Sigmoid colon (tissue), 7 donors: ENCODE measurements around the gene KCNIP4. TPM values are rescaled to one million over a fixed set of nuclear protein-coding genes. Genes with fewer than 3 reads are reported as not detected.
"Not testable (repeated sequence)": the region's sequence is repeated elsewhere in the genome, so short reads cannot be mapped to it uniquely, and the experiment has no call there.

Experiments used
- DNase-seq: peaks from one replicate; pipeline ENCODE4 v3.0.0-alpha.2; 2019
- H3K27ac ChIP-seq, 4 donors: fragments of 200-600 bp; sonication (generic); one replicate each; pipeline ENCODE4 v1.5.1; 2016 to 2019; ENCODE audit warnings: mild to moderate bottlenecking in 1 of 4
- H3K27me3 ChIP-seq, 3 donors: fragments of 200-600 bp; sonication (generic); one replicate each; pipeline ENCODE4 v1.5.1; 2019; ENCODE audit warnings: mild to moderate bottlenecking in 1 of 3
- H3K36me3 ChIP-seq, 4 donors: fragments of 200-600 bp; sonication (generic); one replicate each; pipeline ENCODE4 v1.5.1; 2016 to 2019
- H3K4me1 ChIP-seq, 4 donors: fragments of 200-600 bp; sonication (generic); one replicate each; pipeline ENCODE4 v1.5.1; 2017 to 2019
- H3K4me3 ChIP-seq, 4 donors: fragments of 200-600 bp; sonication (generic); one replicate each; pipeline ENCODE4 v1.5.1; 2017 to 2019; ENCODE audit warnings: mild to moderate bottlenecking in 2 of 4, moderate library complexity in 1 of 4
- H3K9me3 ChIP-seq, 4 donors: fragments of 200-600 bp in 3 of 4; sonication (generic) in 3 of 4; one replicate each; pipeline versions ENCODE4 v1.5.1 to v1.6.1; 2013 to 2019
- EP300 ChIP-seq, 4 donors: sonication (generic); formaldehyde crosslinking; IDR thresholded peaks; one replicate each; pipeline ENCODE4 v1.6.1; 2017; ENCODE audit warnings: antibody characterized with exemption in 4 of 4
- POLR2A ChIP-seq, 2 donors: fragments of 450-650 bp; IDR thresholded peaks; one replicate each; pipeline ENCODE4 v1.6.1; 2016; ENCODE audit warnings: antibody characterized with exemption in 2 of 2, mild to moderate bottlenecking in 2 of 2, moderate library complexity in 2 of 2
- POLR2AphosphoS5 ChIP-seq, 4 donors: sonication (generic); formaldehyde crosslinking; IDR thresholded peaks; one replicate each; pipeline ENCODE4 v1.6.1; 2017; ENCODE audit warnings: antibody characterized with exemption in 4 of 4
- WGBS, 2 donors: extraction: QIAGEN DNeasy Blood & Tissue Kit; methylation state at CpG; one replicate each; pipeline ENCODE4 v1.1.7; 2013; 5-methylcytosine and 5-hydroxymethylcytosine counted together
- intact Hi-C: fragments of 100-400 bp; cut with DNase I; formaldehyde crosslinking; loops from one replicate; pipeline ENCODE4 v1.15.1; 2023
- polyA plus RNA-seq, 3 donors: library from polyadenylated mRNA; stranded (reverse); fragments of 200-250 nt; gene quantifications; one replicate each; pipeline ENCODE4 v1.2.3, GENCODE V29; 2013
- total RNA-seq, 4 donors: library from RNA; depleted of rRNA; stranded (reverse); fragments of >200 nt; gene quantifications; one replicate each; pipeline ENCODE4 v1.1.0, GENCODE V29; 2016
- TF ChIP-seq, protein P1 (sequence below), 4 experiments: fragments of 450-650 bp in 3 of 4; fragments of 200-600 bp in 1 of 4; IDR thresholded peaks; one replicate each; pipeline ENCODE4 v1.5.1; 2016 to 2019; ENCODE audit warnings: antibody characterized with exemption in 4 of 4, mild to moderate bottlenecking in 3 of 4, moderate library complexity in 2 of 4
- donor health status: healthy with polysubstance abuse.
- donor health status: Bipolar disorder and iron deficiency.
- donor health status: healthy.

Gene KCNIP4
- total and polyA plus RNA-seq, 7 donors, result 0.60 to 28.5 (median 14.0) TPM; not detected in 1

DNA sequence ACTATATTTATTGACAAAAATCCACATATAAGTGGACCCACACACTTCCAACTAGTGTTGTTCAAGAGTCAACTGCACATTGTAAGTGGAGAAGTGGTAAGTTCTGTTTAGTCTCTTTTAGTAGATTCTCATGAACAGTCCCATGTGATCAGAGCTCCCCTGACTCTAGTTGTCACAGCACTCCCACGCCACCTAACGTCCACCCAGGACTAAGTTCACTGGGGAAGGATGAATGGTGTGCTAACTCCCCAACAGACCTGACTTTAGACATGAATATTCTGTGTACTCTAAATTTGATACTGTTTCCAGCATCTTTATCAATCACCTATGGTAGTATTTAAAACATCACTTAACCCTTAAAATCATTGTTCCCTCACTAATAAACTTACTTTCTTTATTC, 1188.5 kb downstream of the KCNIP4 start:
- WGBS, 2 donors, result 84 to 94% methylated on average over 2 of the region's 2 CpGs
- no peaks in the 10 kb centered on the region for H3K4me1 ChIP-seq
- H3K36me3 ChIP-seq, result no peaks in the 10 kb centered on the region
- no peak overlapping the region for H3K4me3 ChIP-seq
- no peaks in the 10 kb centered on the region for H3K27me3 ChIP-seq
- no peak overlapping the region for H3K27ac ChIP-seq
- H3K9me3 ChIP-seq, result no peaks in the 10 kb centered on the region
- intact Hi-C loops, result no loop called here
- DNase-seq, result no peak
- TF ChIP-seq EP300 (IDR thresholded peaks at IDR 0.05) (no peak), POLR2AphosphoS5 (IDR thresholded peaks at IDR 0.05) (no peak), POLR2A (IDR thresholded peaks at IDR 0.05) (no peak)
- TF ChIP-seq, protein P1, sequence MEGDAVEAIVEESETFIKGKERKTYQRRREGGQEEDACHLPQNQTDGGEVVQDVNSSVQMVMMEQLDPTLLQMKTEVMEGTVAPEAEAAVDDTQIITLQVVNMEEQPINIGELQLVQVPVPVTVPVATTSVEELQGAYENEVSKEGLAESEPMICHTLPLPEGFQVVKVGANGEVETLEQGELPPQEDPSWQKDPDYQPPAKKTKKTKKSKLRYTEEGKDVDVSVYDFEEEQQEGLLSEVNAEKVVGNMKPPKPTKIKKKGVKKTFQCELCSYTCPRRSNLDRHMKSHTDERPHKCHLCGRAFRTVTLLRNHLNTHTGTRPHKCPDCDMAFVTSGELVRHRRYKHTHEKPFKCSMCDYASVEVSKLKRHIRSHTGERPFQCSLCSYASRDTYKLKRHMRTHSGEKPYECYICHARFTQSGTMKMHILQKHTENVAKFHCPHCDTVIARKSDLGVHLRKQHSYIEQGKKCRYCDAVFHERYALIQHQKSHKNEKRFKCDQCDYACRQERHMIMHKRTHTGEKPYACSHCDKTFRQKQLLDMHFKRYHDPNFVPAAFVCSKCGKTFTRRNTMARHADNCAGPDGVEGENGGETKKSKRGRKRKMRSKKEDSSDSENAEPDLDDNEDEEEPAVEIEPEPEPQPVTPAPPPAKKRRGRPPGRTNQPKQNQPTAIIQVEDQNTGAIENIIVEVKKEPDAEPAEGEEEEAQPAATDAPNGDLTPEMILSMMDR (IDR thresholded peaks at IDR 0.05), result no peak

DNA sequence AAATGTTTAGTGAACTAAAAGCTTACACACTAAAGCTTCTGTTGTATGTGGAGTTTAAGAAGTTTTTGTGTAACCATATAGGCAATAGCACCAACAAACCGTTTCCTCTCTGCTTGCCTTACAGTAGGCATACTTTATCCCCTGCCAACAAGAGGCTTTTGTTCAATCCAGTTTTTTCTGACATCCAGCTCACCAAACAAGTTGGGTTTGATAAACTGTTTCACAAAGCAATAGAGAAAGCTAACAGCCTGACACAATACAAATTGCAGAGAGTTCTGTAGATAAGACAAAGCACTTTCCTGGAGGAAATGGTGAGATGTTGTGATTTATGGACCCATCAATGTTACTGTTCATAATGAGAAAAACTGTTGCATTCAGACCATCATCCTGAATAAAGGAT, 1194.5 kb downstream of the KCNIP4 start:
- WGBS, 2 donors, result 11 to 65% methylated on average over 1 of the region's 1 CpG
- TF ChIP-seq POLR2A (IDR thresholded peaks at IDR 0.05), result no peak
- TF ChIP-seq EP300 (IDR thresholded peaks at IDR 0.05), result no peak
- TF ChIP-seq, protein P1 (IDR thresholded peaks at IDR 0.05), result no peak
- no peak for TF ChIP-seq POLR2AphosphoS5 (IDR thresholded peaks at IDR 0.05)
- Histone ChIP-seq H3K36me3 (no peaks in the 10 kb centered on the region), H3K27me3 (no peaks in the 10 kb centered on the region), H3K4me1 (peaks cover 0 to 20% (median 3%) of the 10 kb centered on the region in 4 donors), H3K4me3 (no peak overlapping the region), H3K9me3 (no peaks in the 10 kb centered on the region), H3K27ac (no peak overlapping the region)
- intact Hi-C loops, result no loop called here
- DNase-seq, result no peak

DNA sequence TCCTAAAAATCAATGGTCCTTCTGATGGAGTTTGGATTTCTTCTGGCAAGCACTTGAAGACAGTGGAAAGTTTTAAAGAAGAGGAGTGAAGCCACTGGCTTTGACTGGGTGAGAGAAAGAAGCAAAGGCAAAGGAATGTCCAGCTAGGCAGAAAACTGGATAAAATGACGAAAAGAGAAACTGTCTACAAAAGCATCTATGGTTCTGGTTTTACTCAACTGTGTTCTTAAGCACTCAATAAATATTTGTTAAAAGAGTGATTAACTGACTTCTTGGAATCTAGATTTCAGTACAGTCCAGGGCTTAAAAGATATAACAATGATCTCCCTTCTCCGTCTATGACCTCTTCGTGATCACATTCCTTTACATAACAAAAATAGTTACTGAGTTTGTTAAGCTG, 1195.9 kb downstream of the KCNIP4 start:
- TF ChIP-seq POLR2A (IDR thresholded peaks at IDR 0.05) (no peak), POLR2AphosphoS5 (IDR thresholded peaks at IDR 0.05) (no peak), EP300 (IDR thresholded peaks at IDR 0.05) (no peak)
- TF ChIP-seq, protein P1 (IDR thresholded peaks at IDR 0.05), result no peak
- no peaks in the 10 kb centered on the region for H3K27me3 ChIP-seq
- no peak for DNase-seq
- H3K4me1 ChIP-seq, result peaks cover 0 to 20% (median 3%) of the 10 kb centered on the region in 4 donors
- H3K36me3 ChIP-seq, result no peaks in the 10 kb centered on the region
- intact Hi-C loops, result no loop called here
- 83 to 94% methylated on average over 3 of the region's 3 CpGs for WGBS, 2 donors
- no peak overlapping the region for H3K4me3 ChIP-seq
- no peaks in the 10 kb centered on the region for H3K9me3 ChIP-seq
- no peak overlapping the region for H3K27ac ChIP-seq

DNA sequence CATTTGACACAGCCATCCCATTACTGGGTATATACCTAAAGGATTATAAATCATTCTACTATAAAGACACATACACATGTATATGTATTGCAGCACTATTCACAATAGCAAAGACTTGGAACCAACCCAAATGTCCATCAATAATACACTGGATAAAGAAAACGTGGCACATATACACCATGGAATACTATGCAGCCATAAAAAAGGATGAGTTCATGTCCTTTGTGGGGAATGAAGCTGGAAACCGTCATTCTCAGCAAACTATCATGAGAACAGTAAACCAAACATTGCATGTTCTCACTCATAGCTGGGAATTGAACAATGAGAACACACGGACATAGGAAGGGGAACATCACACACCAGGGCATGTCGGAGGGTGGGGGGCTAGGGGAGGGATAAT, 1202.6 kb downstream of the KCNIP4 start:
- DNase-seq, H3K4me1 ChIP-seq, intact Hi-C loops, H3K36me3 ChIP-seq, H3K27ac ChIP-seq, H3K9me3 ChIP-seq, H3K4me3 ChIP-seq, H3K27me3 ChIP-seq: not testable (repeated sequence)
- WGBS, 2 donors, result 91 to 93% methylated on average over 4 of the region's 4 CpGs

DNA sequence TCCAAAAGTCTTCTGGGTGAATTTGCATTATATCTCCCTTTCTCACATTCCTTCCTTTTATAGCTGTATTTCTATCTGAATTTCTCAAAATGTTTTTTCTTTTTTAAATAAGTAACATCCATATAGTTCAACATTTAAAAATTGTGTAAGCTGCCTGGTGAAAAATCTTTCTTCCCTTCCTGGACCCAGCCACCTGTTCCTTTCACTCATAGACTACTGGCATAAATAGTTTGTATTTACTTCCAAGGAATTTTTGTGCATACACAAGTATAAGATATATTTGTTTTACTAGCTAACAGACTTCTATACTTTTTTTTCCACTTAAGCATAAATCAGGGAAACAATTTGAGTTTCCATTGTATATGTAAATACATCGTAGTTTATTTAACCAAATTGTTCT, 1212.6 kb downstream of the KCNIP4 start:
- H3K27ac ChIP-seq, result no peak overlapping the region
- no peaks in the 10 kb centered on the region for H3K4me1 ChIP-seq
- no peaks in the 10 kb centered on the region for H3K27me3 ChIP-seq
- peaks cover 6 to 52% (median 19%) of the 10 kb centered on the region in 4 donors for H3K36me3 ChIP-seq
- no peak overlapping the region for H3K4me3 ChIP-seq
- TF ChIP-seq, protein P1 (IDR thresholded peaks at IDR 0.05), result no peak
- no peak for TF ChIP-seq EP300 (IDR thresholded peaks at IDR 0.05)
- TF ChIP-seq POLR2A (IDR thresholded peaks at IDR 0.05), result no peak
- no peak for TF ChIP-seq POLR2AphosphoS5 (IDR thresholded peaks at IDR 0.05)
- DNase-seq, result no peak
- WGBS, 2 donors, result 92 to 97% methylated on average over 1 of the region's 1 CpG
- H3K9me3 ChIP-seq, result peaks cover 0 to 12% (median 4%) of the 10 kb centered on the region in 4 donors
- intact Hi-C loops, result no loop called here
